ENCODE data around the gene RIPK4.
"Not testable (repeated sequence)": the region's sequence is repeated elsewhere in the genome, so short reads cannot be mapped to it uniquely, and the experiment has no call there.

RIPK4 gene

DNA sequence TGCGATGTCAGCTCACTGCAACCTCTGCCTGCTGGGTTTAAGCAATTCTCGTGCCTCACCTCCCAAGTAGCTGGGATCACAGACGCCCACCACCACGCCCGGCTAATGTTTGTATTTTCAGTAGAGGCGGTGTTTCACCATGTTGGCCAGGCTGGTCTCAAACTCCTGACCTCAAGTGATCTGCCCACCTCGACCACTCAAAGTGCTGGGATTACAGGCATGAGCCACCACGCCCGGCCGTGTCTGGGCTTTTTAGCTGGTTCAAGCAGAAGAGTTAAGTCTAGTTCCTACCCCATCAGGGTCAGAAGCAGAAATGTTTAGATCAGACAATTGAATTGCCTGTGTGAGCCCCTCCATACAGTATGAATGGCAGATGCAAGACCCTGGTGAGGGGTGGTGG, 27.7 kb upstream of the RIPK4 start:
- DNase-seq: no peak

DNA sequence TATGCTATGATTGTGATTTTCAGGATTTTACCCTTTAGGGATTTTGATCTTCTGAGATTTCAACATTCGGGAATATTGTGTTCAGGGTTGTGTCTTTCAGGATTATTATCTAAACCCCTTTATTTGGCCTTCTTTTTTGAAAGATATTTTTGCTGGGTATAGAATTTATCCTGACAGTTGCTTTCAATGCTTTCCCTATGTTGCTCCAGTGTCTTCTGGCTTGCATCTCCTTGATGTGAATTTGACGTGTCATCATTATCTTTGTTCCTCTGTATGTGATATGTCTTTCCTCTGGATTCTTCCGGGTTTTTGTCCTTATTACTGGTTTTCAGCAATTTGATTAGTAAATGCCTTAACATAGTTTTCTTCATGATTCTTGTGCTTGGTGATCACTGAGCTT, 25.9 kb upstream of the RIPK4 start:
- DNase-seq: no peak

GRCh38 chr21:41786509-41786987, 19.7 kb upstream of the RIPK4 start:
- no peak for DNase-seq

DNA sequence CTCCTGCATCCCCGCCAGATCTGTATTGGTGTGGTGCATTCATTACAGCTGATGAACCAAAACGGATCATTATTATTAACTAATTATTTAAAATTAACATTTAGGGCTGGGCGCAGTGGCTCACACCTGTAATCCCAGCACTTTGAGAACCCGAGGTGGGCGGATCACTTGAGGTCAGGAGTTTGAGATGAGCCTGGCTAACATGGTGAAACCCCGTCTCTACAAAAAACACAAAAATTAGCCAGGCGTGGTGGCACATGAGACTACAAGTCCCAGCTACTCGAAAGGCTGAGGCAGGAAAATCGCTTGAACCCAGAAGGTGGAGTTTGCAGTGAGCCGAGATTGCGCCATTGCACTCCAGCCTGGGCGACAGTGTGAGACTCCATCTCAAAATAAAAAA, 18.4 kb upstream of the RIPK4 start:
- not testable (repeated sequence) for DNase-seq

DNA sequence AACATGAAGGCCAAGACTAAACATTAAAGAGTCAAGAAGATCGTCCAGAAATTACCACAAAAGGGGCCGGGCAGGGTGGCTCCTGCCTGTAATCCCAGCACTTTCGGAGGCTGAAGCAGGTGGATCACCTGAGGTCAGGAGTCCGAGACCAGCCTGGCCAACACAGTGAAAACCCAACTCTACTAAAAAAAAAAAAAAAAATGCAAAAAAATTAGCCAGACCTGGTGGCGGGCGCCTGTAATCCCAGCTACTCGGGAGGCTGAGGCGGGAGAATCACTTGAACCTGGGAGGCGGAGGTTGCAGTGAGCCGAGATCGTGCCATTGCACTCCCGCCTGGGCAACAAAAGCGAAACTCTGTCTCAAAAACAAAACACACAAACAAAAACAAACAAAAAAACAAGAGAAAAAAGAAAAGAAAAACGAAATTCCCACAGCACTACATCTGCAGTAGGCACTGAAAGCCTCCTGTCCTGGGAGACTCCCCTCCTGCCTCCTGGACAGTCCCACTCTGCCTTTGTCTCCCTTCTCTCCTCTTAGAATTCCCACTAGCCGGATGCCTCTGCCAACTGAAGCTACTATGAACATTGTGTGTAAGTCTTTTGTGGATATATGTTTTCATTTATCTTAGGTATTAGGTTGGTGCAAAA, 17.7 kb upstream of the RIPK4 start:
- no peak for DNase-seq

- no peak for DNase-seq
Observed at GRCh38 chr21:41783476-41784180, 16.8 kb upstream of the RIPK4 start.

DNA sequence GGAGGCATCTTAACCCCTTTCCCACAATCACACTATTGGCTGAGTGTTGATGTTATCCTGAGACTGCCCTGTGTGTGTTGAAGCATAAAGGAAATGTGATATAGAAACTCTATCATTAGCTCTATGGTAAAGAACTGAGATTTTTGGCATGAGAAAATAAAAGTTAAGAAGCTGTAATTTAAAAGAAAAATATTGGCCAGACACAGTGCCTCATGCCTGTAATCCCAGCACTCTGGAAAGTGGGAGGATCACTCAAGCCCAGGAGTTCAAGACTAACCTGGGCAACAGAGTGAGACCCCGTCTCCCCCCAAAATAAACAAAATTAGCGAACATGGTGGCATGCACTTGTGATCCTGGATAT, 14.2 kb upstream of the RIPK4 start:
- no peak for DNase-seq

GRCh38 chr21:41780337-41781049, 13.6 kb upstream of the RIPK4 start:
- DNase-seq: no peak

DNA sequence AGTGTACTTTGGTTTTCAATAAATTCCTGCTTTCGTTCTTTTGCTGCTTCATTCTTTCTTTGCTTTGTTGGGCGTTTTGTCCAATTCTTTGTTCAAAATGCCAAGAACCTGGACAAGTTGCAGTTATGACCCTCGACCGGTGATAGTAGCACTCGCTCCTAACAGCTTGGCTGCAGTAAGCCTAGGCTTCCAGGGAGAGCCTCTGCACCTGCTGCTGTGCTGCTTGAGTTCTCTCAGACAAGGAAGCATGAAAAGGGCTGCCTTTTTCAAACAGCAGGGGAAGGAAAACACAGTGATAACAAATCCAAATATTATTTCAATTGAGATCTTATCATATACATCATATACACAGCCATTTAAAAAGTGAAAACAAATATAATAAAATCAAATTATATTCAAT, 12.8 kb upstream of the RIPK4 start:
- no peak for DNase-seq

DNA sequence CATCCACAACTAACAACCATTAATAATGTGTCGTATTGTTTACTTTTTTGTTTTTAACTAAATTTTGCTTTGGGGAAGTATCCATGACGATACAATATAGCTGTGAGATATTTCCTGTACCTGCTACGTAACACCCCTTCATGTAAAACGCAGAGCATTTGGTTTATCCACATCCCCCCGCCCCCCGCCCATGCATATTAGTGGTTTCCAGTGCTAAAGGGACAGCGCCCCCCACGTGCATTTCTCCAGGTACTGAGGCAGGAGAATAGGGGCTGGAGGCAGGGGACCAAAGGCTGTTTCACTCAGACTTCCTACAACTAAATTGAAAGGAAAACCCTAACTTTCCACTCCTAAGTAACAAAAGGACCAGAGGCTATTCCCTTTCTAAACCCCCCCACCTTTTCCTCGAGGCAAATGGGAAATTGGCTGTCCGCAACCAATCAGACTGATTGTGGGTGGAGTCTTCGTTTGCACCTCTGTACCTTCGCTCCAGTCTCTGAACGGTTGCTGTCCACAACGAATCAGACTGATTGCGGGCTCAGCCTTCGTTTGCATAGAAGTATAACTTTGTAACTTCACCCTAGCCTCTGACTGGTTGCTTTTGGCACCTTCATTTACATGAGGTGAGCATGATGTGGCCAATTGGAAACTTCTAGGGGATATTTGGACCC, 12.2 kb upstream of the RIPK4 start:
- DNase-seq: no peak

DNA sequence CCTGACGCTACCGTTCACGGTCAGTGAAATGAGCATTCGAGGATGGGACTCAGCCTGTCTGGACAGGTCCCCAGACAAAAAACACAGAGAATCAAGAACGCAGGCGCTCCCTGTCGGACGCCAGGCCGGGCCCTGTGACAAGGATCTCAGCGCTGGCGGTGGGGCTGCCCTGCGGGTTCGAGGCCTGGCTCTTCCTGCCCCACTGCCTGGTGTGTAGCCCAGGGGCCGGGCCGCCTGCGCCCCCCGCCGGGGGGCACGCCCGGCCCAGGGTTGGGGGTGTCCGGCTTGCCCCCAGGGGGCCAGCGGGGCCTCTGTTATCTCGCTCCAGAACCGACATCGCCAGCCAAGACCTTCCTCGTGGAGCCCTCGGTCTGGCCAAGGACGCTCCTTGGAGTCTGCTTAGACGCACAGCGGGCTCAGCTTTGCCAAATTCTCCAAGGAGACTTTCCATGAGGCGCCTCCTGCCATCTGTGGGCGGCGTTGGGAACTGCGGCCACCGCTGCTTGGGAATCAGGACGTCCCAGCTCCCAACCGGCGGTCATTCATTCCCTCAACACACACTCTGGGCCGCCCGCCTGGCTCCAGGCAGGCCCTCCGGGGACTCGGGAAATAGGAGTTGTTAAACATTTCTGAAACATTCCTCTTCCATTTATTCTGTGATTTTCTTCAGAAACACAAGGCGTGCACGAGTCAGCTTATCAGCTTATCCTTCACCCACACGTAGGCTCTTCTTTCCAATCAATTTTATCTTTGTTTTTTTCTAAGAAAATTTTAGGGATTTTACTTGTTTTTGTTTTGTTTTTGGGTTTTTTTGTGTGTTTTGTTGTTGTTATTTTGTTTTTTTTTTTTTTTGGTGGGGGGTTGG, 11.3 kb upstream of the RIPK4 start:
- DNase-seq: no peak

GRCh38 chr21:41776778-41777177, 9.9 kb upstream of the RIPK4 start:
- DNase-seq: no peak

DNA sequence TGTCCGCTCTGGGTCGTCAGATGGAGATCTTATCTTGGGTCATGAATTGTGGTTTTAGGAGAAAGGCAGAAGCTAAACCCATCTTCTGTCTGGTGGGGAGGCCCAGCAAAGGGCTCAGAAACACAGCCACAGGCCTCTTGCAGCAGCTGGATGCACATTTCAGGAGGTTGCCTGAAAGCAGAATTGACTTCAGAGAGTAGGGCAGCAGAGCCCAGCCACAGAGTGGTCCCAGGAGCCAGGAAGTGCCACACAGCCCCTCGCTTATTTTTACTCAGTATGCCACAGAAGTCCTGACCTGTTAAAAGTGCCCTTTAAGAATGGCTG, 8.3 kb upstream of the RIPK4 start:
- no peak for DNase-seq

- DNase-seq: no peak
Observed at GRCh38 chr21:41774467-41775148, 7.8 kb upstream of the RIPK4 start.

GRCh38 chr21:41772351-41773080, 5.7 kb upstream of the RIPK4 start:
- DNase-seq: no peak

DNA sequence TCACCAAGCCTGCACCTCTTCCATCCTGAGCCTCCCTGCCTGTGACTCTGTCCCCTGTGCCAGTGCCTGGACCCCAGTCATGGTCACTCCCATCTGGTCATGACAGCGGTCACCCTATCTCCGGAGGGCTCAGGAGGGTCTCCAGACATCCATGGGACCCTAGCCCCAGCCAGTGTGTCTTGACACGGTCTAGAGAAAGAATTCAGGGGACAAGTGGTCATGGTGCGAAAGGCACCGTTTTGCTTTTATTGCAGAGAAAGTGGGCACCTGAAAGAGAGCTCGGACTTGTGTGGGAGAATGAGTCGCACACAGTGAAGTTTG, 4.7 kb upstream of the RIPK4 start:
- no peak for DNase-seq

- no peak for DNase-seq
Observed at GRCh38 chr21:41770901-41771624, 4.2 kb upstream of the RIPK4 start.

- DNase-seq: no peak
Observed at GRCh38 chr21:41769933-41770332, 3.1 kb upstream of the RIPK4 start.

DNA sequence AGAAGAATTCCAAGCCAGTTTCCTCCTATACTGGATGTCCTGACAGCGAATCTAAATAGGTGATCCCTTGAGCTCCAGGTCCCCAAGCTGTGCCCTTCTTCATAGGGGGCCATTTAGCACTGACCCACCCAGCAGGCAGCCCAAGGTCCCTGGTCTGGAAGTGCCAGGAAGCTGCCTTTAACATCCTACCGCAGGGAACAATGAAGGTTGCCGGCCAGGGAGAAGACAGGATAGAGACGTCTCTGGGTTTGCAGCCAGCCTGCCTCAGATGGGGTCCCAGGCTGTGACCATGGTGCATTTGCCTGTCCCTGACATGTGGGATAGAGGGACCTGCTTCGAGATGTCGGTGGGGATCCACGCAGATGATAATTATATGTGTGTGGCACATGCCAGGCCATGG, 2.7 kb upstream of the RIPK4 start:
- DNase-seq: no peak

DNA sequence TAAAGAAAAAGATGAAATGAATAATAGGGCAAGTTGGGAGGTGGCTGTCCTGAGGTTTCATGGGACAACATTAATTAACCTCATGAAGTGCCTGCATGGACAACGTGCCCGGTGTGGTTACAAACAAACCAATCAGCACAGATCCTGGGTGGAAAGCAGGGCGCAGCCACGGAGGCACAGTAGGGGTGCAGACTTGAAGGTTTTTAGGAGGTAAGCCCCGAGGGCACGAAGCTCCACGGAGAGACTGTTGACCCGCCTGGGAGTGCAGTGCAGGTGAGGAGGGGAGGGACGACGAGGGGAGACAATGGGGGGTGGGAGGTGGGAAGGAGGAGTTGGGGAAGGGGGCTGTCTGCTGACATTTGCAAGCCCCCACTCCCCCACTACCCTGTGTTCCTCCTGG, 2.3 kb upstream of the RIPK4 start:
- no peak for DNase-seq

DNA sequence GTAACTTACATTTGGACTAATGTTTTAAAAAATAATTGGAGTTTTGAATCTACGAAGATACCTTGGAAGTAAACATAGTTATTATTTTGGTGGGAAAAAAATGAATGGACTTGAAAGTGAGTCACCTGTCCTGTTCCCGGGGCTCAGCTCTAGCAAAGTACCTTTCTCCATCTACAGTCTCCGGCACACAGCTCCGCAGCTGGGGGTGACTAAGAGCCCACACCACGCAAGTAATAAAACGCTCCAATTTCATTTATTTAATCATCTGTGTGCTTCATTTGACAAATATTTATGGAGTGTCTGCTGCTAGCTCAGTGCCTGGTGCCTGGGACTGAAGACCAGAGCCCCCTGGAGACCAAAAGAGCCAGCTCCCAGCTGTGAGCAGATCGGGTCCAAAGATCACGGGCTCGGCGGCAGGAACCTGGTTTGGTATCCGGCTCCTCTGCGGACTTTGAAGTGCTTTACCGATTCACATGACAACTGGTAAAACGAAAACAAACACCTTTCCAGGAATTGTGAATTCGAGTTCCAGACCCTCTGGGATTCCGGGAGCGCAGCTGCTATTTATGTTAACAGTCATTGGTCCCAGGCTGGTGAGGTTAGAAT, 1.7 kb upstream of the RIPK4 start:
- no peak for DNase-seq
